Calu3 (cell line): ENCODE results near the gene SLC35F2. TPM values are rescaled to one million over a fixed set of nuclear protein-coding genes. Genes with fewer than 3 reads are reported as not detected.
"Not testable (repeated sequence)": the region's sequence is repeated elsewhere in the genome, so short reads cannot be mapped to it uniquely, and the experiment has no call there.

Source experiments
- BruUV-seq: library from RNA; stranded (reverse); fragments of 400-500 nt; replicated peaks from 2 replicates; lab custom pipeline; 2021; lab: Mats Ljungman, UMichigan
- CTCF ChIA-PET: fragments of 300-600 bp; sonication (Branson Sonifier 250); formaldehyde crosslinking; loops from one replicate; lab custom pipeline; 2022; ENCODE audit warnings: antibody characterized with exemption; lab: Charles Lee
- DNase-seq: peaks from one replicate; pipeline ENCODE4 v3.0.0; 2022
- H3K27ac Mint-ChIP-seq: one replicate; pipeline ENCODE4 v1.8.0; 2022; ENCODE audit warnings: mixed read lengths; ENCODE audit not compliant: unreplicated experiment
- H3K27me3 Mint-ChIP-seq: one replicate; pipeline ENCODE4 v1.8.0; 2022; ENCODE audit warnings: mixed read lengths; ENCODE audit not compliant: unreplicated experiment
- H3K36me3 Mint-ChIP-seq: one replicate; pipeline ENCODE4 v1.8.0; 2022; ENCODE audit warnings: mild to moderate bottlenecking, moderate library complexity, mixed read lengths; ENCODE audit not compliant: insufficient read depth, unreplicated experiment
- H3K4me1 Mint-ChIP-seq: one replicate; pipeline ENCODE4 v1.8.0; 2022; ENCODE audit warnings: mild to moderate bottlenecking, low read depth, mixed read lengths; ENCODE audit not compliant: unreplicated experiment
- H3K4me3 Mint-ChIP-seq: one replicate; pipeline ENCODE4 v1.8.0; 2022; ENCODE audit warnings: mild to moderate bottlenecking, low read depth, moderate library complexity, mixed read lengths; ENCODE audit not compliant: unreplicated experiment
- H3K9me3 Mint-ChIP-seq: one replicate; pipeline ENCODE4 v1.8.0; 2022; ENCODE audit warnings: low read depth, mixed read lengths; ENCODE audit not compliant: unreplicated experiment
- CTCF ChIP-seq: fragments of 200-600 bp; IDR thresholded peaks from one replicate; pipeline ENCODE4 v1.8.0; 2022; ENCODE audit warnings: antibody characterized with exemption; ENCODE audit not compliant: unreplicated experiment
- intact Hi-C: fragments of 100-400 bp; cut with micrococcal nuclease; formaldehyde crosslinking; loops from one replicate; pipeline ENCODE4 v1.10.0; 2022; ENCODE audit not compliant: unreplicated experiment
- total RNA-seq: library from RNA; stranded (reverse); gene quantifications from 2 replicates; pipeline ENCODE4 v1.2.3, GENCODE V29; 2022

Gene SLC35F2
- total RNA-seq, 1 experiment from 2014 or later: 34.5 TPM

GRCh38 chr11:107770551-107770951 is 88.0 kb downstream of the SLC35F2 start:
- intact Hi-C loops: loop anchor here (5.0 kb wide), 1 partner anchor 208 kb away; no protein-coding TSS in a partner anchor
- H3K27me3 Mint-ChIP-seq: peaks cover 1% of the 10 kb centered on the region
- H3K4me1 Mint-ChIP-seq: no peaks in the 10 kb centered on the region
- H3K9me3 Mint-ChIP-seq: no peaks in the 10 kb centered on the region
- no peak overlapping the region for H3K4me3 Mint-ChIP-seq
- H3K36me3 Mint-ChIP-seq: no peaks in the 10 kb centered on the region
- TF ChIP-seq CTCF: no peak
- H3K27ac Mint-ChIP-seq: no peak overlapping the region
- no TSS peak for BruUV-seq
- DNase-seq: no peak
- CTCF ChIA-PET: interaction anchor here (0.5 to 1.0 kb wide), 4 partner anchors 26 to 228 kb away, joined by 3 to 6 read pairs (median 4); no protein-coding TSS in a partner anchor

GRCh38 chr11:107769189-107769588 is 89.4 kb downstream of the SLC35F2 start:
- intact Hi-C loops: no loop called here
- no peaks in the 10 kb centered on the region for H3K4me1 Mint-ChIP-seq
- H3K4me3 Mint-ChIP-seq: no peak overlapping the region
- H3K27ac Mint-ChIP-seq: no peak overlapping the region
- no TSS peak for BruUV-seq
- H3K36me3 Mint-ChIP-seq: no peaks in the 10 kb centered on the region
- DNase-seq: no peak
- CTCF ChIA-PET: no interaction called here
- no peaks in the 10 kb centered on the region for H3K9me3 Mint-ChIP-seq
- TF ChIP-seq CTCF: no peak
- peaks cover 15% of the 10 kb centered on the region for H3K27me3 Mint-ChIP-seq

GRCh38 chr11:107758719-107759355 is 99.8 kb downstream of the SLC35F2 start:
- H3K27ac Mint-ChIP-seq, BruUV-seq, H3K9me3 Mint-ChIP-seq, H3K4me3 Mint-ChIP-seq, DNase-seq, intact Hi-C loops, H3K36me3 Mint-ChIP-seq: not testable (repeated sequence)
- peaks cover 20% of the 10 kb centered on the region for H3K27me3 Mint-ChIP-seq
- CTCF ChIA-PET: interaction anchor here (0.6 kb wide), 1 partner anchor 901 kb away, joined by 6 read pairs; no protein-coding TSS in a partner anchor
- peaks cover 13% of the 10 kb centered on the region for H3K4me1 Mint-ChIP-seq

- no peaks in the 10 kb centered on the region for H3K9me3 Mint-ChIP-seq
- no peak overlapping the region for H3K27ac Mint-ChIP-seq
- H3K4me3 Mint-ChIP-seq: no peak overlapping the region
- CTCF ChIA-PET: no interaction called here
- BruUV-seq: no TSS peak
- peaks cover 11% of the 10 kb centered on the region for H3K27me3 Mint-ChIP-seq
- no peak for TF ChIP-seq CTCF
- H3K4me1 Mint-ChIP-seq: peaks cover 13% of the 10 kb centered on the region
- DNase-seq: no peak
- intact Hi-C loops: no loop called here
- no peaks in the 10 kb centered on the region for H3K36me3 Mint-ChIP-seq
Observed at GRCh38 chr11:107757661-107758060, 100.9 kb downstream of the SLC35F2 start.

- intact Hi-C loops: no loop called here
- no peaks in the 10 kb centered on the region for H3K27me3 Mint-ChIP-seq
- DNase-seq: no peak
- peaks cover 13% of the 10 kb centered on the region for H3K4me1 Mint-ChIP-seq
- no TSS peak for BruUV-seq
- no peak for TF ChIP-seq CTCF
- no peak overlapping the region for H3K27ac Mint-ChIP-seq
- no peaks in the 10 kb centered on the region for H3K9me3 Mint-ChIP-seq
- CTCF ChIA-PET: no interaction called here
- H3K4me3 Mint-ChIP-seq: no peak overlapping the region
- H3K36me3 Mint-ChIP-seq: no peaks in the 10 kb centered on the region
Observed at GRCh38 chr11:107756553-107756952, 102.0 kb downstream of the SLC35F2 start.
